Astrocyte of the spinal cord (primary cell): Measurements from ENCODE around the gene CEBPA.

ENCODE experiments used
- DNase-seq: peaks from one replicate; pipeline ENCODE4 v3.0.0; 2011; ENCODE audit warnings: low read depth, low spot score
- H3K4me3 ChIP-seq: 2 replicates; pipeline ENCODE4 v1.5.1; 2011; ENCODE audit warnings: low read depth, mild to moderate bottlenecking, low read length, moderate library complexity
- CTCF ChIP-seq: IDR thresholded peaks from 2 replicates; pipeline ENCODE4 v1.5.1; 2012; ENCODE audit warnings: low read depth, mild to moderate bottlenecking, low read length, inconsistent platforms
- in situ Hi-C: cut with HindIII; loops from 2 replicates; pipeline ENCODE4 v1.10.0; 2017; ENCODE audit warnings: low sequenced_read_pairs

CEBPA gene

DNA sequence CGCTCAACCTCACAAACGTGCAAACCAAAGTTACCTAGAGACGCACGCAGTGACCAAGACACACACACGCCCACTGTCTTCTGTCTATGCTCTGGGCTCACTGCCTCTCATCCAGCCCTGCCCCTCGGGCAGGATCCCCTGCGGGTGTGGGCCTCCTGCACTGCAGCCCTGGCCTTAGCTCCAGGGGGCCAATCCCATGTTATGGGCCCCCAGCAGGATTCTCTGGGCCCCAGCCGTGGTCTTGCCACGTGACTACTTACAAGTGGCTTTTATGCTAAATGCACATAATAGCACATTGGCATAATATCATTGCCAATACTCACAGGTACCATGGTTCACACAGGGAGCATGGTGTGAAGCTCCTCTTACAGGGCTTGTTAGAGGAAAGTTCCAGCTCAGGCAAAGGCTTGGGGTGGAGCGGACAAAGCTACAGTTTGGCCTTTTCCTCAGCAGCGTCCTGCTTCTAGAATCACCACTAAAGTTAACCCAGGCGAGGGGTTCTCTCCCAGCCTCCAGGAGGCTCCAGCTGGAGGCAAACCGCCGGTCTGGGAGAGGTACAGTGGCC is 37.4 kb downstream of the CEBPA start:
- H3K4me3 ChIP-seq, result no peak overlapping the region
- TF ChIP-seq CTCF, result no peak
- no peak for DNase-seq
- in situ Hi-C loops, result no loop called here

DNA sequence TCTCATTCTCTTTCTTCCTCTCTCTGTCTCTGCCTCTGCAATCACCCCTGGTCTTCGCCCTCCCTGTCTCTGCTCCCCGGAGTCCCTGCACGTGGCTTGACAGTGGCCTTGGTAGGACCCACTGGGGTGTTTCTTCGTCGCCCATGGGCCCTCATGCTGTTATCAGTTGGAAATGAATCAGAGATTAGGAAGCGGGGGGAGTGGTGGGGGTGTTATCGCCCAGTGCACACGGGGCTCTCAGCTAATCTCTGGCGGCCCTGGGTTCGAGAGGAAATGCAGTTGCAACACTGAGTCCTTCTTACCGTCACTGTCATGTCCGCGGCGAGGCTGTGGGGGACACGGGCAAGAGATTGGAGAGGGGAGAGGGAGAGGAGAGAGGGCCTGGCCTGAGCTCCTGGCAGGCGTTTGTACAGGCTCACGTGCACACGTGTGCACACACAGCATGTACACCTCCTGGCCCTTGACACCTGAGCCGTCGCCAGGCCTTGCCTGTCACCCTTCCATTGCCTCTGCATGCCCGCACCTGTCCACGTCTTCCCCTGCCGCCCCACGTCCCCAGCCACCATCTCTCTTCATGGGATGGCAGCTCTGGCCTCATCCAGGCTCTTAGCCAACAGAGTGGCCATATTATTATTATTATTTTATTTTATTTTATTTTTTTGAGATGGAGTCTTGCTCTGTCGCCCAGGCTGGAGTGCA is 38.9 kb downstream of the CEBPA start:
- H3K4me3 ChIP-seq, result no peak overlapping the region
- no peak for TF ChIP-seq CTCF
- in situ Hi-C loops, result no loop called here
- DNase-seq, result no peak

- no peak for TF ChIP-seq CTCF
- in situ Hi-C loops, result no loop called here
- no peak overlapping the region for H3K4me3 ChIP-seq
- DNase-seq, result no peak
These were observed 40.7 kb downstream of the CEBPA start for GRCh38 chr19:33261511-33262189.

DNA sequence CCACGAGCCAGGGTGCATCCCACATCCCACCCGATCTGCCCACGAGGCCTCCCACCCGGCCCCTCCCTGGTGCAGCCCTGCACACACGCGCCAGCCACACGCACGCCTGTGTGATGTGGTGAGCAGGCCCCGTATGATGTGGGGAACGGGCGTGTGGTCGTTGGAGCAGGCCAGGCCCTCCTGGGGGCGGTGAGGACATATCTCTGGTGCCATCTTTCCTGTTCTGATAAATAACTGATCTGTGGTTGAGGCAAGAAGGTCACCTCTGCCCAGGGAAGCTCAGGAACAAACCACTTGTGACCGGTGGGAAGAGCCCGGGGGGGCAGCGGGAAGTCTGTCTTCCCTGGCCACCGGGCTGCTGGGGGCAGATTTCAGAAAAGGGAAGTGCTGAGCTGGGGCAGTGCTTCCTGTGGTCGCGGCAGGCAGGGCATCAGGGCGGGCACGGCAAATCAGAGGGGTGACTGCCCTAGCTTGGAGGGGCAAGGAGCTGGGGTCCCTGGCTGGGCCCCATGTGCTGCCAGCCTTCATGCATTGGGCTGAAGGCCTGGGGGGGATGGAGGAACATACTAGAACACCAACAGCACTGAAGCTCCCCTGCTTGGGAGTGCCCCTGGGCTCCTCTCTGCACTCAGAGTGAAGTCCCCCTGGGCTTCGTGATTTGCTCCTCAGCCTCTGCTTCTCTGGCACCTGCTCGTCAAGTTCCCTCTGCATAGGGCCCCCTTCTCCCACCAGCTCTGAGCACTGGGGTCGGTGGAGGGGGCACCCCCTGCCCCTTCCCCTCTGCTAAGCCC is 41.5 kb downstream of the CEBPA start:
- no peak for TF ChIP-seq CTCF
- no peak for DNase-seq
- no peak overlapping the region for H3K4me3 ChIP-seq
- in situ Hi-C loops, result no loop called here

- in situ Hi-C loops, result no loop called here
These were observed 42.8 kb downstream of the CEBPA start for GRCh38 chr19:33259539-33259938.

More at GRCh38 chr19:33259539-33259938, 42.8 kb downstream of the CEBPA start:
- DNase-seq, result no peak
- H3K4me3 ChIP-seq, result no peak overlapping the region
- TF ChIP-seq CTCF, result no peak
